SK-N-SH (cell line): Measurements from ENCODE around the gene GLUD1.
"Not testable (repeated sequence)": the region's sequence is repeated elsewhere in the genome, so short reads cannot be mapped to it uniquely, and the experiment has no call there.

Experiments
- CHD2 ChIP-seq: fragments of 150-350 bp; IDR thresholded peaks from 2 replicates; pipeline ENCODE4 v1.6.1; 2018; ENCODE audit warnings: low read length; ENCODE audit not compliant: partially characterized antibody
- ELF1 ChIP-seq: IDR thresholded peaks from 2 replicates; pipeline ENCODE4 v1.4.0; 2012
- EP300 ChIP-seq, 2 experiments: IDR thresholded peaks; 2 replicates each; pipeline versions ENCODE4 v1.4.0 to v1.6.1; 2012; ENCODE audit warnings: borderline replicate concordance in 1 of 2, low read depth in 1 of 2, low read length in 1 of 2
- JUND ChIP-seq: IDR thresholded peaks from 2 replicates; pipeline ENCODE4 v1.4.0; 2012
- RXRA ChIP-seq: IDR thresholded peaks from 2 replicates; pipeline ENCODE4 v1.4.0; 2012; ENCODE audit warnings: low read depth, mild to moderate bottlenecking, borderline replicate concordance
- TF ChIP-seq, protein P1 (sequence below): fragments of 200-600 bp; sonication (generic); IDR thresholded peaks from 2 replicates; pipeline ENCODE4 v1.6.1; 2017; ENCODE audit warnings: antibody characterized with exemption, mild to moderate bottlenecking, moderate library complexity
- TF ChIP-seq, protein P2 (sequence below): fragments of 150-350 bp; IDR thresholded peaks from 2 replicates; pipeline ENCODE4 v1.6.1; 2017; ENCODE audit warnings: antibody characterized with exemption, low read length, low read depth, borderline replicate concordance

DNA sequence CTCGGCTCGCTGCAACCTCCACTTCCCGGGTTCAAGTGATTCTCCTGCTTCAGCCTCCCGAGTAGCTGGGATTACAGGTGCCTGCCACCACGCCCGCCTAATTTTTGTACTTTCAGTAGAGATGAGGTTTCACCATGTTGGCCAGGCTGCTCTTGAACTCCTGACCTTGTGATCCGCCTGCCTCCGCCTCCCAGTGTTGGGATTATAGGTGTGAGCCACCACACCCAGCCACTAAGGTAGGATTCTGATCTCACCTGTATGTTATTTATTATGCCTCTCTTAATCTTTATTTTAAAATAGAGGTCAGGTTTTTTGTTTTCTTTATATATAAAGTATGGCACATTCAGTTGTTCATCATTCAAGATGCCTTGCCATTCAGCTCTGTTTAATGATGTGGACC, 10.1 kb upstream of the GLUD1 start:
- TF ChIP-seq, protein P1, sequence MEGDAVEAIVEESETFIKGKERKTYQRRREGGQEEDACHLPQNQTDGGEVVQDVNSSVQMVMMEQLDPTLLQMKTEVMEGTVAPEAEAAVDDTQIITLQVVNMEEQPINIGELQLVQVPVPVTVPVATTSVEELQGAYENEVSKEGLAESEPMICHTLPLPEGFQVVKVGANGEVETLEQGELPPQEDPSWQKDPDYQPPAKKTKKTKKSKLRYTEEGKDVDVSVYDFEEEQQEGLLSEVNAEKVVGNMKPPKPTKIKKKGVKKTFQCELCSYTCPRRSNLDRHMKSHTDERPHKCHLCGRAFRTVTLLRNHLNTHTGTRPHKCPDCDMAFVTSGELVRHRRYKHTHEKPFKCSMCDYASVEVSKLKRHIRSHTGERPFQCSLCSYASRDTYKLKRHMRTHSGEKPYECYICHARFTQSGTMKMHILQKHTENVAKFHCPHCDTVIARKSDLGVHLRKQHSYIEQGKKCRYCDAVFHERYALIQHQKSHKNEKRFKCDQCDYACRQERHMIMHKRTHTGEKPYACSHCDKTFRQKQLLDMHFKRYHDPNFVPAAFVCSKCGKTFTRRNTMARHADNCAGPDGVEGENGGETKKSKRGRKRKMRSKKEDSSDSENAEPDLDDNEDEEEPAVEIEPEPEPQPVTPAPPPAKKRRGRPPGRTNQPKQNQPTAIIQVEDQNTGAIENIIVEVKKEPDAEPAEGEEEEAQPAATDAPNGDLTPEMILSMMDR: not testable (repeated sequence)
- not testable (repeated sequence) for TF ChIP-seq EP300 (IDR thresholded peaks at IDR 0.05; ENCODE audit: borderline replicate concordance in 1 of 2, low read depth in 1 of 2, low read length in 1 of 2); ELF1; JUND; CHD2; RXRA
- TF ChIP-seq, protein P2, sequence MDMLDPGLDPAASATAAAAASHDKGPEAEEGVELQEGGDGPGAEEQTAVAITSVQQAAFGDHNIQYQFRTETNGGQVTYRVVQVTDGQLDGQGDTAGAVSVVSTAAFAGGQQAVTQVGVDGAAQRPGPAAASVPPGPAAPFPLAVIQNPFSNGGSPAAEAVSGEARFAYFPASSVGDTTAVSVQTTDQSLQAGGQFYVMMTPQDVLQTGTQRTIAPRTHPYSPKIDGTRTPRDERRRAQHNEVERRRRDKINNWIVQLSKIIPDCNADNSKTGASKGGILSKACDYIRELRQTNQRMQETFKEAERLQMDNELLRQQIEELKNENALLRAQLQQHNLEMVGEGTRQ: not testable (repeated sequence)
